Heart right ventricle (tissue), 16 donors: Measurements from ENCODE around the gene ZNF430. TPM values are rescaled to one million over a fixed set of nuclear protein-coding genes. Genes with fewer than 3 reads are reported as not detected.

Experiments
- ATAC-seq, 8 donors: fragments of 200-7000 bp; cut with Tn5 transposase; one replicate each; pipeline ENCODE4 v1.9.1; 2020; ENCODE audit warnings: mild to moderate bottlenecking in 8 of 8, moderate library complexity in 8 of 8, moderate number of reproducible peaks in 1 of 8
- DNase-seq, 2 donors: peaks; one replicate each; pipeline ENCODE4 v3.0.0-alpha.2; 2020
- H3K27ac ChIP-seq, 10 donors: fragments of 200-600 bp; sonication (generic) in 2 of 10; one replicate each; pipeline versions ENCODE4 v1.5.0 to v1.8.0; 2020 to 2022; ENCODE audit warnings: mild to moderate bottlenecking in 3 of 10
- H3K27me3 ChIP-seq, 7 donors: fragments of 200-600 bp; one replicate each; pipeline ENCODE4 v1.8.0; 2021 to 2022; ENCODE audit warnings: mild to moderate bottlenecking in 2 of 7
- H3K36me3 ChIP-seq, 9 donors: fragments of 200-600 bp; sonication (generic) in 1 of 9; one replicate each; pipeline versions ENCODE4 v1.5.0 to v1.8.0; 2020 to 2022; ENCODE audit warnings: mild to moderate bottlenecking in 2 of 9
- H3K4me1 ChIP-seq, 9 donors: fragments of 200-600 bp; sonication (generic) in 1 of 9; one replicate each; pipeline versions ENCODE4 v1.5.0 to v1.8.0; 2020 to 2022; ENCODE audit warnings: mild to moderate bottlenecking in 4 of 9
- H3K4me3 ChIP-seq, 10 donors: fragments of 200-600 bp; sonication (generic) in 2 of 10; one replicate each; pipeline versions ENCODE4 v1.5.0 to v1.8.0; 2020 to 2022; ENCODE audit warnings: mild to moderate bottlenecking in 7 of 10, moderate library complexity in 2 of 10
- H3K9me3 ChIP-seq, 11 donors: fragments of 200-600 bp in 10 of 11; sonication (generic) in 2 of 11; one replicate each; pipeline versions ENCODE4 v1.5.0 to v1.8.0; 2013 to 2022; ENCODE audit warnings: mild to moderate bottlenecking in 2 of 11, control low read depth in 1 of 11, moderate library complexity in 1 of 11
- WGBS, 2 donors: extraction: QIAGEN DNeasy Blood & Tissue Kit; methylation state at CpG; one replicate each; pipeline ENCODE4 v1.1.7; 2013; ENCODE audit warnings: inconsistent platforms in 1 of 2; 5-methylcytosine and 5-hydroxymethylcytosine counted together
- intact Hi-C, 10 donors: fragments of 100-400 bp; cut with DNase I; formaldehyde crosslinking; loops; one replicate each; pipeline versions ENCODE4 v1.11.1 to v1.14.2; 2022
- polyA plus RNA-seq, 2 donors: library from polyadenylated mRNA; stranded (reverse); fragments of 200-250 nt; gene quantifications; one replicate each; pipeline ENCODE4 v1.2.3, GENCODE V29; 2013
- total RNA-seq, 10 donors: library from RNA; stranded (reverse); fragmentation: NEBNext Ultra II Directional in 3 of 10; extraction: Animal tissue kit (Norgen Biotek cat#: 25700) in 3 of 10; gene quantifications; one replicate each; pipeline versions ENCODE4 v1.2.1 to v1.2.4, GENCODE V29; 2021 to 2023
- TF ChIP-seq, protein P1 (sequence below), 9 donors: fragments of 200-600 bp; sonication (generic) in 2 of 9; IDR thresholded peaks; one replicate each; pipeline versions ENCODE4 v1.5.0 to v1.8.0; 2021 to 2022; ENCODE audit warnings: antibody characterized with exemption in 9 of 9, mild to moderate bottlenecking in 5 of 9, moderate library complexity in 1 of 9
- donor health status: Arrhythmogenic right ventricular cardiomyopathy.
- donor health status: ischemic (EF 13 %, LVEDD 7.1; RV severe dilation, severe dysfunction).
- donor health status: healthy with polysubstance abuse.
- donor health status: DM: no; HTN: yes; CAD: no.
- donor health status: DM: no; HTN: no; CAD: no.
- donor health status: ischemic (EF 25% LVEDD 6.9; RV normal size, moderate dysfunction).
- donor health status: ischemic (EF 25% LVEDD 5.7; RV mildly dilated, moderate dysfunction).
- donor health status: healthy.
- donor health status: DM: yes; HTN: yes; CAD: no.
- donor health status: Ischemic cardiomyopathy.
- donor health status: ischemic (EF 35%, LVEDD 5.7; RV mildly dilated, moderate dysfunction).
- donor health status: nonischemic (EF 11% LVEDD 7.7; RV severe dilation, severe dysfunction).
- donor health status: DM: yes; HTN: yes; CAD: no.
- donor health status: PGD.
- donor health status: ischemic (EF 29% LVEDD 5.4; RV normal size, mild dysfunction).
- donor health status: nonischemic (EF 23%, LVEDD 6.1; RV moderate dilation, normal function).

Gene ZNF430
- total and polyA plus RNA-seq, 12 donors = 1.0 to 5.7 (median 4.0) TPM

DNA sequence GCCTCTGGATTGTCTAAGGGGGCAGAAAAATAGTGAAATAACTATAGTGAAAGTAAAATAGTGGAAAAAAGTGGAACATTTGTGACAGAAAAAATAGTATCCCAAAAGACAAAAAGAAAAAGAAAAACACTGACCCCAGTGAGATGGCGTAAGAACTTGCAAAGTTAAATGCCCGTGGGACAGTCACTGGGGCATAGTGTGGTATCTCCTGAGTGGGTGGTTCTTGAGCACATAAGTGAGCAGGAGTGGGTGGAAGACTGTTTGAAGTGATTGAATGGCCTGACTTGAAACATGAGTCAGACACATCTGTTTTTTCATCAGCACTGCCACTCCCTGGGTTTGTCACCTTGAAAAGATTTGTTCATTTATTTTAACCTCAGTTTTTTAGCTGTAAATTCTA, 2.5 kb downstream of the ZNF430 start:
- WGBS, 2 donors = 85 to 90% methylated on average over 2 of the region's 2 CpGs
- Histone ChIP-seq H3K36me3 (peaks cover 0 to 57% (median 10%) of the 10 kb centered on the region in 9 donors), H3K9me3 (no peaks in the 10 kb centered on the region), H3K27me3 (no peaks in the 10 kb centered on the region), H3K27ac (no peak overlapping the region), H3K4me3 (no peak overlapping the region), H3K4me1 (peaks cover 0 to 35% (median 13%) of the 10 kb centered on the region in 9 donors)
- DNase-seq (no peak), ATAC-seq (no peak)
- TF ChIP-seq, protein P1, sequence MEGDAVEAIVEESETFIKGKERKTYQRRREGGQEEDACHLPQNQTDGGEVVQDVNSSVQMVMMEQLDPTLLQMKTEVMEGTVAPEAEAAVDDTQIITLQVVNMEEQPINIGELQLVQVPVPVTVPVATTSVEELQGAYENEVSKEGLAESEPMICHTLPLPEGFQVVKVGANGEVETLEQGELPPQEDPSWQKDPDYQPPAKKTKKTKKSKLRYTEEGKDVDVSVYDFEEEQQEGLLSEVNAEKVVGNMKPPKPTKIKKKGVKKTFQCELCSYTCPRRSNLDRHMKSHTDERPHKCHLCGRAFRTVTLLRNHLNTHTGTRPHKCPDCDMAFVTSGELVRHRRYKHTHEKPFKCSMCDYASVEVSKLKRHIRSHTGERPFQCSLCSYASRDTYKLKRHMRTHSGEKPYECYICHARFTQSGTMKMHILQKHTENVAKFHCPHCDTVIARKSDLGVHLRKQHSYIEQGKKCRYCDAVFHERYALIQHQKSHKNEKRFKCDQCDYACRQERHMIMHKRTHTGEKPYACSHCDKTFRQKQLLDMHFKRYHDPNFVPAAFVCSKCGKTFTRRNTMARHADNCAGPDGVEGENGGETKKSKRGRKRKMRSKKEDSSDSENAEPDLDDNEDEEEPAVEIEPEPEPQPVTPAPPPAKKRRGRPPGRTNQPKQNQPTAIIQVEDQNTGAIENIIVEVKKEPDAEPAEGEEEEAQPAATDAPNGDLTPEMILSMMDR (IDR thresholded peaks at IDR 0.05) = no peak
- intact Hi-C loops = loop anchor here in 1 of 10 donors (5.0 kb wide), 1 partner anchor 119 kb away; the partner anchor contains the start of gene ZNF431

DNA sequence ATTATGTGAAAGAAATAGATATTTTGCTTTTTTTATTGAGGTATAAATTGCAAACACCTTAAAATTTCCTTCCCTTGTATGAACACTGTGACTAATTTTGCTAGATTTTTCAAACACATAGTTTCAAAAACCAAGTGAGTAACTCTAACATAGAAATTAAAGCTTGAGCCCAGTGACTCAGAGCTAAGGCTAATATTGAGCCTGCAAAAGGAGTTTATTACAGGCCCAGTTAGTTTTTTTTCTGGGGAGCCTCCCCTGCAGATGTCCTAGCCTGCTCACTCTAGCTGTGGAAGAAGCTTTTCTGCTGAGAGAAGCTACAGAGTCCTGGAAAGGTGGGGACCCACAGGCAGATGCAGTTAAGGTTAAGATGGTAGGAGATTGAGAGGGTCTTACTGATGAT, 3.4 kb downstream of the ZNF430 start:
- intact Hi-C loops = loop anchor here in 1 of 10 donors (5.0 kb wide), 1 partner anchor 118 kb away; the partner anchor contains the start of gene ZNF431
- ATAC-seq = no peak
- H3K27ac ChIP-seq = no peak overlapping the region
- H3K36me3 ChIP-seq = peaks cover 0 to 65% (median 10%) of the 10 kb centered on the region in 9 donors
- H3K4me1 ChIP-seq = peaks cover 0 to 44% (median 17%) of the 10 kb centered on the region in 9 donors
- no peaks in the 10 kb centered on the region for H3K27me3 ChIP-seq
- no peak overlapping the region for H3K4me3 ChIP-seq
- DNase-seq = no peak
- TF ChIP-seq, protein P1 (IDR thresholded peaks at IDR 0.05) = no peak
- no peaks in the 10 kb centered on the region for H3K9me3 ChIP-seq

DNA sequence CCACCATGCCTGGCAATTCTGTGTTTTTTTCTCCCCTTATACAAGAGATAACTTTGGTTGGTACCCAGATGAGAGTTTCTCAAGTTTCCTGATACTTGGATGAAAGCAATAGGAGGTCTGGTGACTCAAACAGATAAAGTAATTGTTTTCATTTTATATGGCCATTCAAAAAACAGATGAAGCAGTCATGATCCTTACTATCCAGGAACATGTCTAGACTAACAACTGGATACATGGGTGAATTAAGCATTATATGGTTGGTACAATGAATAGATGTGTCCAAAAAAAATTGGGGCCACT, 8.5 kb downstream of the ZNF430 start:
- intact Hi-C loops = no loop called here
- TF ChIP-seq, protein P1 (IDR thresholded peaks at IDR 0.05) = no peak
- H3K9me3 ChIP-seq = no peaks in the 10 kb centered on the region
- no peak overlapping the region for H3K4me3 ChIP-seq
- H3K36me3 ChIP-seq = peaks cover 0 to 94% (median 10%) of the 10 kb centered on the region in 9 donors
- no peaks in the 10 kb centered on the region for H3K27me3 ChIP-seq
- H3K27ac ChIP-seq = no peak overlapping the region
- no peak for DNase-seq
- peaks cover 0 to 27% (median 4%) of the 10 kb centered on the region in 9 donors for H3K4me1 ChIP-seq
- no peak for ATAC-seq

DNA sequence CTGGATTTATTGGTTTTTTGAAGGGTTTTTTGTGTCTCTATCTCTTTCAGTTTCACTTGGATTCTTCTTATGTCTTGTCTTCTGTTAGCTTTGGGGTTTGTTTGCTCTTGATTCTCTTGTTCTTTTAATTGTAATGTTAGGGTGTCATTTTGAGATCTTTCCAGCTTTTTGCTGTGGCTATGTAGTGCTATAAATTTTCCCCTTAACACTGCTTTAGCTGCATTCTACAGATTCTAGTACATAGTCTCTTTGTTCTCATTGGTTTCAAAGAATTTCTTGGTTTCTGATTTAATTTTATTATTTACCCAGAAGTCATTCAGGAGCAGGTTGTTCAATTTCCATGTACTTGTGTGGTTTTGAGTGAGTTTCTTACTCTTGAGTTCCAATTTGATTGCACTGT, 24.6 kb downstream of the ZNF430 start:
- no peak for ATAC-seq

More for the DNA sequence above, 24.6 kb downstream of the ZNF430 start:
- Histone ChIP-seq H3K4me3 (no peak overlapping the region), H3K9me3 (peaks cover 0 to 78% (median 11%) of the 10 kb centered on the region in 11 donors), H3K36me3 (peaks cover 0 to 95% (median 23%) of the 10 kb centered on the region in 9 donors), H3K27ac (no peak overlapping the region), H3K27me3 (no peaks in the 10 kb centered on the region), H3K4me1 (no peaks in the 10 kb centered on the region)
- no peak for DNase-seq
- TF ChIP-seq, protein P1 (IDR thresholded peaks at IDR 0.05) = no peak
- intact Hi-C loops = no loop called here
